HepG2 (cell line): ENCODE data around the gene NPBWR2. TPM values are rescaled to one million over a fixed set of nuclear protein-coding genes. Genes with fewer than 3 reads are reported as not detected.

Experiments used
- MTA1 ChIP-seq: sonication (generic); formaldehyde crosslinking; IDR thresholded peaks from 2 replicates; pipeline ENCODE4 v1.4.0; 2020; ENCODE audit warnings: missing genetic modification reagents, mild to moderate bottlenecking, borderline replicate concordance
- SAP130 ChIP-seq: IDR thresholded peaks from 2 replicates; pipeline ENCODE4 v1.6.1; 2016; ENCODE audit warnings: low read depth
- ZFP36 ChIP-seq: fragments of 150-350 bp; IDR thresholded peaks from 2 replicates; pipeline ENCODE4 v1.6.1; 2018; ENCODE audit warnings: borderline replicate concordance, low read length, low read depth; ENCODE audit not compliant: partially characterized antibody
- ZNF138 ChIP-seq: sonication (generic); formaldehyde crosslinking; IDR thresholded peaks from 2 replicates; pipeline ENCODE4 v1.5.0; 2020; ENCODE audit warnings: mild to moderate bottlenecking, low read depth, missing genetic modification reagents
- ZNF20 ChIP-seq: sonication (generic); formaldehyde crosslinking; IDR thresholded peaks from 2 replicates; pipeline ENCODE4 v1.4.0; 2020; ENCODE audit warnings: mild to moderate bottlenecking, moderate library complexity, missing genetic modification reagents
- ZNF607 ChIP-seq: sonication (generic); formaldehyde crosslinking; IDR thresholded peaks from 2 replicates; pipeline ENCODE4 v1.5.1; 2020; ENCODE audit warnings: missing genetic modification reagents, mild to moderate bottlenecking, borderline replicate concordance
- polyA plus RNA-seq, 8 experiments: library from polyadenylated mRNA; depleted of rRNA in 3 of 8; stranded (reverse) in 7 of 8; unstranded in 1 of 8; fragments of >200 nt; fragmentation: Illumina TruSeq in 4 of 8; extraction: Trizol in 4 of 8; gene quantifications; 2 replicates each; pipeline versions ENCODE4 v1.2.1 to v1.2.3, GENCODE V29; 2011 to 2016; ENCODE audit warnings: low read depth in 4 of 8, missing spikeins in 1 of 8, mixed read lengths in 1 of 8; ENCODE audit not compliant: insufficient read depth in 1 of 8
- total RNA-seq, 5 experiments: library from RNA; depleted of rRNA; stranded (reverse); fragments of >200 nt; fragmentation: Illumina TruSeq; extraction: Trizol; gene quantifications; 2 replicates each; pipeline ENCODE4 v1.2.3, GENCODE V29; 2016; ENCODE audit warnings: low read depth in 1 of 5
- TF ChIP-seq, protein P1 (sequence below): sonication (generic); formaldehyde crosslinking; IDR thresholded peaks from 2 replicates; pipeline ENCODE4 v1.4.0; 2020; ENCODE audit warnings: mild to moderate bottlenecking, missing genetic modification reagents, borderline replicate concordance
- TF ChIP-seq, protein P2 (sequence below): sonication (generic); formaldehyde crosslinking; IDR thresholded peaks from 2 replicates; pipeline ENCODE4 v1.9.0; 2021; ENCODE audit warnings: missing genetic modification reagents, borderline replicate concordance
- TF ChIP-seq, protein P3 (sequence below): sonication (generic); formaldehyde crosslinking; IDR thresholded peaks from 2 replicates; pipeline ENCODE4 v1.4.0; 2020; ENCODE audit warnings: mild to moderate bottlenecking, missing genetic modification reagents
- TF ChIP-seq, protein P4 (sequence below): sonication (generic); formaldehyde crosslinking; IDR thresholded peaks from 2 replicates; pipeline ENCODE4 v1.4.0; 2020; ENCODE audit warnings: mild to moderate bottlenecking, missing genetic modification reagents, borderline replicate concordance
- TF ChIP-seq, protein P5 (sequence below): sonication (generic); formaldehyde crosslinking; IDR thresholded peaks from 2 replicates; pipeline ENCODE4 v1.5.1; 2020; ENCODE audit warnings: missing genetic modification reagents, mild to moderate bottlenecking, borderline replicate concordance
- TF ChIP-seq, protein P6 (sequence below): sonication (generic); formaldehyde crosslinking; IDR thresholded peaks from 2 replicates; pipeline ENCODE4 v1.5.0; 2020; ENCODE audit warnings: mild to moderate bottlenecking, missing genetic modification reagents

Gene NPBWR2
- total and polyA plus RNA-seq, 2 of the 13 experiments (the other 11 are each of a cell fraction or from before 2014, with no cell fraction given): not detected

DNA sequence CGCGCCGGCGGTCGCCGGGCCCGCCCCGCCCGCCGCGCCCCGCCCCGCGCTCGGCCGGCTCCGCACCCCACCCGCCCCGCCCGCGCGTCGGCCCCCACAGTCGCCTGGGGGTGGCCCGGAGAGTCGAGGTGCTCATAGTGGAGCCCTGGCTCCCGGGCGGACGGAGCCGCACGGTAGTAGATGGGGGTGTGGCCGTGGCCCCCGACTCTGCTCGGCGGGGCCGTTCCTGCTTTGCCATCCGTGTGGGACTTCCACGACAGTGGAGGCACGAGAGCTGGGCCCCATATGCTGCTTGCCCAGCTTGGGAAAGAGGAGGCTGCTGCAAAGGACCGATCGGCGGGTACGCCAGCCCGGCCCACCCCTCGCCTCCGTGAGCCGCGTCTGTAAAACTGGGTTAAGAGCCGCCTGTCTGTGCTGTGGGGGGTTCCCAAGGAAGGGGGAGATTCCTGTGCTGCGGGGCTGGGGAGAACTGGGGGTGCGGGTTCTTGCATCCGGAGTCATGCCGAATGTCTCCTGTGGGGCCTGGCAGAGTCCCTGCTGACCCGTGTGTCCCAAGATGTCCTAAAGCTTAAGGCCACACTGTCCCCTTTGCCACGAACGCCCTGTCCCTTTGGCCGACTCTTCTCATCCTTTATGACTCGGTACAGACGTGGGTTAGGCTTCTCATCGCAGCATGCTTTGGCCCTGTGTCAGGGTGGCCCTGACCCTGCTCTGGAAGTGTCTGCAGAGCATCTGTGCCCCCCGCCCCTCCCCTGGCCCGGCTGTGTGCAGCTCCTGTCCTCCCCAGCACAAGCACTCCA is 27.2 kb downstream of the NPBWR2 start, which contains the start of gene OPRL1 (continued):
- TF ChIP-seq ZNF20 (CRISPR knock-in tag): no peak
- TF ChIP-seq, protein P1, sequence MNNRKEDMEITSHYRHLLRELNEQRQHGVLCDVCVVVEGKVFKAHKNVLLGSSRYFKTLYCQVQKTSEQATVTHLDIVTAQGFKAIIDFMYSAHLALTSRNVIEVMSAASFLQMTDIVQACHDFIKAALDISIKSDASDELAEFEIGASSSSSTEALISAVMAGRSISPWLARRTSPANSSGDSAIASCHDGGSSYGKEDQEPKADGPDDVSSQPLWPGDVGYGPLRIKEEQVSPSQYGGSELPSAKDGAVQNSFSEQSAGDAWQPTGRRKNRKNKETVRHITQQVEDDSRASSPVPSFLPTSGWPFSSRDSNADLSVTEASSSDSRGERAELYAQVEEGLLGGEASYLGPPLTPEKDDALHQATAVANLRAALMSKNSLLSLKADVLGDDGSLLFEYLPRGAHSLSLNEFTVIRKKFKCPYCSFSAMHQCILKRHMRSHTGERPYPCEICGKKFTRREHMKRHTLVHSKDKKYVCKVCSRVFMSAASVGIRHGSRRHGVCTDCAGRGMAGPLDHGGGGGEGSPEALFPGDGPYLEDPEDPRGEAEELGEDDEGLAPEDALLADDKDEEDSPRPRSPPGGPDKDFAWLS: no peak
- TF ChIP-seq, protein P2, sequence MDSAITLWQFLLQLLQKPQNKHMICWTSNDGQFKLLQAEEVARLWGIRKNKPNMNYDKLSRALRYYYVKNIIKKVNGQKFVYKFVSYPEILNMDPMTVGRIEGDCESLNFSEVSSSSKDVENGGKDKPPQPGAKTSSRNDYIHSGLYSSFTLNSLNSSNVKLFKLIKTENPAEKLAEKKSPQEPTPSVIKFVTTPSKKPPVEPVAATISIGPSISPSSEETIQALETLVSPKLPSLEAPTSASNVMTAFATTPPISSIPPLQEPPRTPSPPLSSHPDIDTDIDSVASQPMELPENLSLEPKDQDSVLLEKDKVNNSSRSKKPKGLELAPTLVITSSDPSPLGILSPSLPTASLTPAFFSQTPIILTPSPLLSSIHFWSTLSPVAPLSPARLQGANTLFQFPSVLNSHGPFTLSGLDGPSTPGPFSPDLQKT (CRISPR knock-in tag): no peak
- TF ChIP-seq, protein P3, sequence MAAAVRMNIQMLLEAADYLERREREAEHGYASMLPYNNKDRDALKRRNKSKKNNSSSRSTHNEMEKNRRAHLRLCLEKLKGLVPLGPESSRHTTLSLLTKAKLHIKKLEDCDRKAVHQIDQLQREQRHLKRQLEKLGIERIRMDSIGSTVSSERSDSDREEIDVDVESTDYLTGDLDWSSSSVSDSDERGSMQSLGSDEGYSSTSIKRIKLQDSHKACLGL: 0 out of 2 replicates have a peak, but pooled peaks have one; percentile 18
- TF ChIP-seq ZNF607: no peak
- TF ChIP-seq, protein P4, sequence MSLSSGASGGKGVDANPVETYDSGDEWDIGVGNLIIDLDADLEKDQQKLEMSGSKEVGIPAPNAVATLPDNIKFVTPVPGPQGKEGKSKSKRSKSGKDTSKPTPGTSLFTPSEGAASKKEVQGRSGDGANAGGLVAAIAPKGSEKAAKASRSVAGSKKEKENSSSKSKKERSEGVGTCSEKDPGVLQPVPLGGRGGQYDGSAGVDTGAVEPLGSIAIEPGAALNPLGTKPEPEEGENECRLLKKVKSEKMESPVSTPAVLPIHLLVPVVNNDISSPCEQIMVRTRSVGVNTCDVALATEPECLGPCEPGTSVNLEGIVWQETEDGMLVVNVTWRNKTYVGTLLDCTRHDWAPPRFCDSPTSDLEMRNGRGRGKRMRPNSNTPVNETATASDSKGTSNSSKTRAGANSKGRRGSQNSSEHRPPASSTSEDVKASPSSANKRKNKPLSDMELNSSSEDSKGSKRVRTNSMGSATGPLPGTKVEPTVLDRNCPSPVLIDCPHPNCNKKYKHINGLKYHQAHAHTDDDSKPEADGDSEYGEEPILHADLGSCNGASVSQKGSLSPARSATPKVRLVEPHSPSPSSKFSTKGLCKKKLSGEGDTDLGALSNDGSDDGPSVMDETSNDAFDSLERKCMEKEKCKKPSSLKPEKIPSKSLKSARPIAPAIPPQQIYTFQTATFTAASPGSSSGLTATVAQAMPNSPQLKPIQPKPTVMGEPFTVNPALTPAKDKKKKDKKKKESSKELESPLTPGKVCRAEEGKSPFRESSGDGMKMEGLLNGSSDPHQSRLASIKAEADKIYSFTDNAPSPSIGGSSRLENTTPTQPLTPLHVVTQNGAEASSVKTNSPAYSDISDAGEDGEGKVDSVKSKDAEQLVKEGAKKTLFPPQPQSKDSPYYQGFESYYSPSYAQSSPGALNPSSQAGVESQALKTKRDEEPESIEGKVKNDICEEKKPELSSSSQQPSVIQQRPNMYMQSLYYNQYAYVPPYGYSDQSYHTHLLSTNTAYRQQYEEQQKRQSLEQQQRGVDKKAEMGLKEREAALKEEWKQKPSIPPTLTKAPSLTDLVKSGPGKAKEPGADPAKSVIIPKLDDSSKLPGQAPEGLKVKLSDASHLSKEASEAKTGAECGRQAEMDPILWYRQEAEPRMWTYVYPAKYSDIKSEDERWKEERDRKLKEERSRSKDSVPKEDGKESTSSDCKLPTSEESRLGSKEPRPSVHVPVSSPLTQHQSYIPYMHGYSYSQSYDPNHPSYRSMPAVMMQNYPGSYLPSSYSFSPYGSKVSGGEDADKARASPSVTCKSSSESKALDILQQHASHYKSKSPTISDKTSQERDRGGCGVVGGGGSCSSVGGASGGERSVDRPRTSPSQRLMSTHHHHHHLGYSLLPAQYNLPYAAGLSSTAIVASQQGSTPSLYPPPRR (CRISPR knock-in tag): no peak
- TF ChIP-seq MTA1 (CRISPR knock-in tag): peak; percentile 62; the same call in 1 of the 2 replicates
- TF ChIP-seq, protein P5, sequence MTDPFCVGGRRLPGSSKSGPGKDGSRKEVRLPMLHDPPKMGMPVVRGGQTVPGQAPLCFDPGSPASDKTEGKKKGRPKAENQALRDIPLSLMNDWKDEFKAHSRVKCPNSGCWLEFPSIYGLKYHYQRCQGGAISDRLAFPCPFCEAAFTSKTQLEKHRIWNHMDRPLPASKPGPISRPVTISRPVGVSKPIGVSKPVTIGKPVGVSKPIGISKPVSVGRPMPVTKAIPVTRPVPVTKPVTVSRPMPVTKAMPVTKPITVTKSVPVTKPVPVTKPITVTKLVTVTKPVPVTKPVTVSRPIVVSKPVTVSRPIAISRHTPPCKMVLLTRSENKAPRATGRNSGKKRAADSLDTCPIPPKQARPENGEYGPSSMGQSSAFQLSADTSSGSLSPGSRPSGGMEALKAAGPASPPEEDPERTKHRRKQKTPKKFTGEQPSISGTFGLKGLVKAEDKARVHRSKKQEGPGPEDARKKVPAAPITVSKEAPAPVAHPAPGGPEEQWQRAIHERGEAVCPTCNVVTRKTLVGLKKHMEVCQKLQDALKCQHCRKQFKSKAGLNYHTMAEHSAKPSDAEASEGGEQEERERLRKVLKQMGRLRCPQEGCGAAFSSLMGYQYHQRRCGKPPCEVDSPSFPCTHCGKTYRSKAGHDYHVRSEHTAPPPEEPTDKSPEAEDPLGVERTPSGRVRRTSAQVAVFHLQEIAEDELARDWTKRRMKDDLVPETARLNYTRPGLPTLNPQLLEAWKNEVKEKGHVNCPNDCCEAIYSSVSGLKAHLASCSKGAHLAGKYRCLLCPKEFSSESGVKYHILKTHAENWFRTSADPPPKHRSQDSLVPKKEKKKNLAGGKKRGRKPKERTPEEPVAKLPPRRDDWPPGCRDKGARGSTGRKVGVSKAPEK: no peak
- TF ChIP-seq ZFP36: no peak
- TF ChIP-seq, protein P6, sequence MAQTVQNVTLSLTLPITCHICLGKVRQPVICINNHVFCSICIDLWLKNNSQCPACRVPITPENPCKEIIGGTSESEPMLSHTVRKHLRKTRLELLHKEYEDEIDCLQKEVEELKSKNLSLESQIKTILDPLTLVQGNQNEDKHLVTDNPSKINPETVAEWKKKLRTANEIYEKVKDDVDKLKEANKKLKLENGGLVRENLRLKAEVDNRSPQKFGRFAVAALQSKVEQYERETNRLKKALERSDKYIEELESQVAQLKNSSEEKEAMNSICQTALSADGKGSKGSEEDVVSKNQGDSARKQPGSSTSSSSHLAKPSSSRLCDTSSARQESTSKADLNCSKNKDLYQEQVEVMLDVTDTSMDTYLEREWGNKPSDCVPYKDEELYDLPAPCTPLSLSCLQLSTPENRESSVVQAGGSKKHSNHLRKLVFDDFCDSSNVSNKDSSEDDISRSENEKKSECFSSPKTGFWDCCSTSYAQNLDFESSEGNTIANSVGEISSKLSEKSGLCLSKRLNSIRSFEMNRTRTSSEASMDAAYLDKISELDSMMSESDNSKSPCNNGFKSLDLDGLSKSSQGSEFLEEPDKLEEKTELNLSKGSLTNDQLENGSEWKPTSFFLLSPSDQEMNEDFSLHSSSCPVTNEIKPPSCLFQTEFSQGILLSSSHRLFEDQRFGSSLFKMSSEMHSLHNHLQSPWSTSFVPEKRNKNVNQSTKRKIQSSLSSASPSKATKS: no peak
- no peak for TF ChIP-seq ZNF138 (CRISPR knock-in tag)
- no peak for TF ChIP-seq SAP130 (CRISPR knock-in tag)
